Suprapubic skin (tissue), 4 donors: Measurements from ENCODE around the gene AKAP13. TPM values are rescaled to one million over a fixed set of nuclear protein-coding genes. Genes with fewer than 3 reads are reported as not detected.

Experiments
- DNase-seq, 2 donors: peaks; one replicate each; pipeline ENCODE4 v3.0.0-alpha.2; 2019; ENCODE audit warnings: low spot score in 2 of 2
- H3K27ac ChIP-seq: fragments of 200-600 bp; sonication (generic); one replicate; pipeline ENCODE4 v1.5.1; 2019
- H3K27me3 ChIP-seq: fragments of 200-600 bp; sonication (generic); one replicate; pipeline ENCODE4 v1.5.1; 2019
- H3K36me3 ChIP-seq: fragments of 200-600 bp; sonication (generic); one replicate; pipeline ENCODE4 v1.5.1; 2019
- H3K4me1 ChIP-seq: fragments of 200-600 bp; sonication (generic); one replicate; pipeline ENCODE4 v1.5.1; 2019
- H3K4me3 ChIP-seq: fragments of 200-600 bp; sonication (generic); one replicate; pipeline ENCODE4 v1.5.1; 2019; ENCODE audit warnings: mild to moderate bottlenecking
- H3K9me3 ChIP-seq: fragments of 200-600 bp; sonication (generic); one replicate; pipeline ENCODE4 v1.5.1; 2019
- CTCF ChIP-seq, 2 donors: fragments of 200-600 bp in 1 of 2; fragments of 450-650 bp in 1 of 2; sonication (generic) in 1 of 2; IDR thresholded peaks; one replicate each; pipeline ENCODE4 v1.5.1; 2016 to 2019; ENCODE audit warnings: antibody characterized with exemption in 2 of 2, mild to moderate bottlenecking in 1 of 2, moderate library complexity in 1 of 2
- EP300 ChIP-seq: sonication (generic); formaldehyde crosslinking; IDR thresholded peaks from one replicate; pipeline ENCODE4 v1.6.1; 2017; ENCODE audit warnings: antibody characterized with exemption
- POLR2A ChIP-seq, 2 donors: fragments of 450-650 bp; IDR thresholded peaks; one replicate each; pipeline ENCODE4 v1.6.1; 2017; ENCODE audit warnings: antibody characterized with exemption in 2 of 2, mild to moderate bottlenecking in 2 of 2, moderate library complexity in 2 of 2
- POLR2AphosphoS5 ChIP-seq, 3 donors: sonication (generic); formaldehyde crosslinking; IDR thresholded peaks; one replicate each; pipeline ENCODE4 v1.6.1; 2017; ENCODE audit warnings: antibody characterized with exemption in 3 of 3
- WGBS: methylation state at CpG from one replicate; pipeline ENCODE4 v1.1.5; 2018; 5-methylcytosine and 5-hydroxymethylcytosine counted together
- total RNA-seq, 4 donors: library from RNA; depleted of rRNA; stranded (reverse); fragments of >200 nt; gene quantifications; one replicate each; pipeline ENCODE4 v1.1.0, GENCODE V29; 2016

AKAP13 gene
- total RNA-seq, 4 donors from 2014 or later = 124 to 249 (median 163) TPM

GRCh38 chr15:85623315-85624049, 243.1 kb downstream of the AKAP13 start:
- 50% methylated on average over 5 of the region's 5 CpGs for WGBS
- no peaks in the 10 kb centered on the region for H3K9me3 ChIP-seq
- peak overlapping the region; percentile 52 for H3K4me3 ChIP-seq
- TF ChIP-seq POLR2AphosphoS5 (IDR thresholded peaks at IDR 0.05) (no peak), POLR2A (IDR thresholded peaks at IDR 0.05) (no peak)
- H3K4me1 ChIP-seq = peaks cover 63% of the 10 kb centered on the region
- no peak for DNase-seq
- H3K27me3 ChIP-seq = no peaks in the 10 kb centered on the region
- H3K27ac ChIP-seq = peak overlapping the region; percentile 78
- H3K36me3 ChIP-seq = peaks cover 12% of the 10 kb centered on the region

GRCh38 chr15:85624291-85624801, 243.9 kb downstream of the AKAP13 start:
- TF ChIP-seq POLR2AphosphoS5 (IDR thresholded peaks at IDR 0.05) (no peak), EP300 (no peak), POLR2A (IDR thresholded peaks at IDR 0.05) (no peak), CTCF (IDR thresholded peaks at IDR 0.05) (no peak)
- no peaks in the 10 kb centered on the region for H3K9me3 ChIP-seq
- no peak for DNase-seq
- peaks cover 12% of the 10 kb centered on the region for H3K36me3 ChIP-seq
- no peaks in the 10 kb centered on the region for H3K27me3 ChIP-seq
- H3K4me3 ChIP-seq = peak overlapping the region; percentile 52
- WGBS = 43% methylated on average over 7 of the region's 7 CpGs
- peaks cover 67% of the 10 kb centered on the region for H3K4me1 ChIP-seq
- H3K27ac ChIP-seq = peak overlapping the region; percentile 78

GRCh38 chr15:85625166-85625830, 244.9 kb downstream of the AKAP13 start:
- 68% methylated on average over 7 of the region's 7 CpGs for WGBS
- TF ChIP-seq EP300 (no peak), POLR2A (IDR thresholded peaks at IDR 0.05) (no peak), CTCF (IDR thresholded peaks at IDR 0.05) (no peak), POLR2AphosphoS5 (IDR thresholded peaks at IDR 0.05) (no peak)
- H3K9me3 ChIP-seq = no peaks in the 10 kb centered on the region
- peaks cover 12% of the 10 kb centered on the region for H3K36me3 ChIP-seq
- no peak for DNase-seq
- peak overlapping the region; percentile 78 for H3K27ac ChIP-seq
- no peaks in the 10 kb centered on the region for H3K27me3 ChIP-seq
- H3K4me3 ChIP-seq = no peak overlapping the region
- H3K4me1 ChIP-seq = peaks cover 64% of the 10 kb centered on the region

GRCh38 chr15:85625856-85626255, 245.5 kb downstream of the AKAP13 start:
- 64% methylated on average over 1 of the region's 1 CpG for WGBS
- DNase-seq = no peak

More at GRCh38 chr15:85625856-85626255, 245.5 kb downstream of the AKAP13 start:
- Histone ChIP-seq H3K36me3 (peaks cover 12% of the 10 kb centered on the region), H3K9me3 (no peaks in the 10 kb centered on the region), H3K4me3 (no peak overlapping the region), H3K27ac (peak overlapping the region; percentile 78), H3K27me3 (no peaks in the 10 kb centered on the region), H3K4me1 (peaks cover 63% of the 10 kb centered on the region)
- no peak for TF ChIP-seq POLR2AphosphoS5 (IDR thresholded peaks at IDR 0.05)
- TF ChIP-seq CTCF (IDR thresholded peaks at IDR 0.05) = no peak
- no peak for TF ChIP-seq POLR2A (IDR thresholded peaks at IDR 0.05)
- TF ChIP-seq EP300 = no peak
